Thyroid gland (tissue), 4 donors: ENCODE measurements around the gene KIF18B. TPM values are rescaled to one million over a fixed set of nuclear protein-coding genes. Genes with fewer than 3 reads are reported as not detected.
"Not testable (repeated sequence)": the region's sequence is repeated elsewhere in the genome, so short reads cannot be mapped to it uniquely, and the experiment has no call there.

Experiments
- DNase-seq, 2 donors: peaks; one replicate each; pipeline ENCODE4 v3.0.0-alpha.2; 2019
- H3K27ac ChIP-seq, 3 donors: fragments of 200-600 bp; sonication (generic); 1 replicate in 2 of 3; 2 replicates in 1 of 3; pipeline ENCODE4 v1.5.1; 2016 to 2019; ENCODE audit warnings: mild to moderate bottlenecking in 1 of 3, moderate library complexity in 1 of 3
- H3K27me3 ChIP-seq: fragments of 200-600 bp; sonication (generic); one replicate; pipeline ENCODE4 v1.5.1; 2019
- H3K36me3 ChIP-seq, 2 donors: fragments of 200-600 bp; sonication (generic); one replicate each; pipeline ENCODE4 v1.5.1; 2016 to 2019
- H3K4me1 ChIP-seq, 2 donors: fragments of 200-600 bp; sonication (generic); one replicate each; pipeline ENCODE4 v1.5.1; 2017 to 2019
- H3K4me3 ChIP-seq, 3 donors: fragments of 200-600 bp; sonication (generic); replicated peaks in 1 of 3; 1 replicate in 2 of 3; 2 replicates in 1 of 3; pipeline ENCODE4 v1.5.1; 2016; ENCODE audit warnings: mild to moderate bottlenecking in 1 of 3
- H3K9me3 ChIP-seq: fragments of 200-600 bp; sonication (generic); one replicate; pipeline ENCODE4 v1.5.1; 2017
- CTCF ChIP-seq, 6 experiments: fragments of 200-600 bp in 3 of 6; fragments of 450-650 bp in 3 of 6; sonication (generic) in 3 of 6; IDR thresholded peaks; one replicate each; pipeline ENCODE4 v1.5.1; 2016 to 2019; ENCODE audit warnings: antibody characterized with exemption in 6 of 6, mild to moderate bottlenecking in 2 of 6, inconsistent platforms in 1 of 6, moderate library complexity in 1 of 6
- POLR2A ChIP-seq, 2 donors: fragments of 450-650 bp; IDR thresholded peaks; one replicate each; pipeline ENCODE4 v1.6.1; 2017; ENCODE audit warnings: antibody characterized with exemption in 2 of 2, mild to moderate bottlenecking in 2 of 2, moderate library complexity in 1 of 2
- WGBS, 2 donors: methylation state at CpG; one replicate each; pipeline ENCODE4 v1.1.5; 2017; 5-methylcytosine and 5-hydroxymethylcytosine counted together
- intact Hi-C: fragments of 100-400 bp; cut with DNase I; formaldehyde crosslinking; loops from one replicate; pipeline ENCODE4 v1.15.1; 2023
- total RNA-seq, 4 donors: library from RNA; depleted of rRNA; stranded (reverse); fragments of >200 nt; gene quantifications; one replicate each; pipeline ENCODE4 v1.2.3, GENCODE V29; 2016

The KIF18B gene
- total RNA-seq, 4 donors from 2014 or later, result 0.11 to 0.50 (median 0.34) TPM; not detected in 1

GRCh38 chr17:44948315-44948795 lies 782 bp upstream of the KIF18B start:
- DNase-seq, result no peak
- H3K9me3 ChIP-seq, result no peaks in the 10 kb centered on the region
- H3K27ac ChIP-seq, result no peak overlapping the region
- intact Hi-C loops, result no loop called here
- peaks cover 4% of the 10 kb centered on the region in 2 donors for H3K4me1 ChIP-seq
- H3K4me3 ChIP-seq, result peak overlapping the region in 1 of 3 donors; percentile 31
- 74 to 85% methylated on average over 5 of the region's 7 CpGs for WGBS, 2 donors
- no peak for TF ChIP-seq CTCF (IDR thresholded peaks at IDR 0.05)
- H3K27me3 ChIP-seq, result no peaks in the 10 kb centered on the region
- no peaks in the 10 kb centered on the region for H3K36me3 ChIP-seq

GRCh38 chr17:44945652-44946051 lies 1.9 kb downstream of the KIF18B start:
- H3K4me3 ChIP-seq, H3K27ac ChIP-seq, DNase-seq, H3K9me3 ChIP-seq, H3K36me3 ChIP-seq, H3K27me3 ChIP-seq, H3K4me1 ChIP-seq, intact Hi-C loops: not testable (repeated sequence)
- 92 to 96% methylated on average over 10 of the region's 10 CpGs for WGBS, 2 donors

- WGBS, 2 donors, result 84 to 85% methylated on average over 4 of the region's 4 CpGs
- no peak for DNase-seq
- TF ChIP-seq CTCF (IDR thresholded peaks at IDR 0.05), result no peak
- TF ChIP-seq POLR2A (IDR thresholded peaks at IDR 0.05), result no peak
- Histone ChIP-seq H3K27me3 (no peaks in the 10 kb centered on the region), H3K27ac (no peak overlapping the region), H3K4me1 (peaks cover 4% of the 10 kb centered on the region in 2 donors), H3K9me3 (no peaks in the 10 kb centered on the region), H3K36me3 (no peaks in the 10 kb centered on the region), H3K4me3 (no peak overlapping the region)
- intact Hi-C loops, result no loop called here
Measured at GRCh38 chr17:44942456-44942855, 5.1 kb downstream of the KIF18B start.

GRCh38 chr17:44941712-44942331 lies 5.8 kb downstream of the KIF18B start:
- no peak for DNase-seq
- no peak overlapping the region for H3K27ac ChIP-seq

GRCh38 chr17:44940768-44941167 lies 6.8 kb downstream of the KIF18B start:
- Histone ChIP-seq H3K27ac (no peak overlapping the region), H3K36me3 (no peaks in the 10 kb centered on the region), H3K9me3 (no peaks in the 10 kb centered on the region), H3K4me1 (no peaks in the 10 kb centered on the region), H3K4me3 (no peak overlapping the region), H3K27me3 (no peaks in the 10 kb centered on the region)
- DNase-seq, result no peak
- 70 to 82% methylated on average over 1 of the region's 1 CpG for WGBS, 2 donors
- intact Hi-C loops, result no loop called here
- TF ChIP-seq POLR2A (IDR thresholded peaks at IDR 0.05) (no peak), CTCF (IDR thresholded peaks at IDR 0.05) (no peak)

More at GRCh38 chr17:44941712-44942331, 5.8 kb downstream of the KIF18B start:
- H3K4me1 ChIP-seq, result no peaks in the 10 kb centered on the region
- intact Hi-C loops, result no loop called here
- no peak overlapping the region for H3K4me3 ChIP-seq
- H3K27me3 ChIP-seq, result no peaks in the 10 kb centered on the region
- H3K36me3 ChIP-seq, result no peaks in the 10 kb centered on the region
- H3K9me3 ChIP-seq, result no peaks in the 10 kb centered on the region
- TF ChIP-seq POLR2A (IDR thresholded peaks at IDR 0.05), result no peak
- no peak for TF ChIP-seq CTCF (IDR thresholded peaks at IDR 0.05)
- 83 to 88% methylated on average over 9 of the region's 9 CpGs for WGBS, 2 donors
